ENCODE data around the gene NAP1L1.

DNA sequence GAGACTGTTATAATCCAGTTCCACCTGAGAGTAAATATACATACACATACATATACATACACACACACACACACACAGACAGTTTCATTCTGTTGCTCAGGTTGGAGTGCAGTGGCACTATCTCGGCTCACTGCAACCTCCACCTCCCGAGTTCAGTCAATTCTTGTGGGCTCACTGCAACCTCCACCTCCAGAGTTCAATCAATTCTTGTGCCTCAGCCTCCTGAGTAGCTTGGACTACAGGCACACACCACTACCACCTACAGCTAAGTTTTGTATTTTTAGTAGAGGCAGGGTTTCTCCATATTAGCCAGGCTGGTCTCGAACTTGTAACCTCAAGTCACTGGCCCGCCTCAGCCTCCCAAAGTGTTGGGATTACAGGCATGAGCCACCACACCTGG lies 44.0 kb downstream of the NAP1L1 start:
- TF ChIP-seq, protein P1, sequence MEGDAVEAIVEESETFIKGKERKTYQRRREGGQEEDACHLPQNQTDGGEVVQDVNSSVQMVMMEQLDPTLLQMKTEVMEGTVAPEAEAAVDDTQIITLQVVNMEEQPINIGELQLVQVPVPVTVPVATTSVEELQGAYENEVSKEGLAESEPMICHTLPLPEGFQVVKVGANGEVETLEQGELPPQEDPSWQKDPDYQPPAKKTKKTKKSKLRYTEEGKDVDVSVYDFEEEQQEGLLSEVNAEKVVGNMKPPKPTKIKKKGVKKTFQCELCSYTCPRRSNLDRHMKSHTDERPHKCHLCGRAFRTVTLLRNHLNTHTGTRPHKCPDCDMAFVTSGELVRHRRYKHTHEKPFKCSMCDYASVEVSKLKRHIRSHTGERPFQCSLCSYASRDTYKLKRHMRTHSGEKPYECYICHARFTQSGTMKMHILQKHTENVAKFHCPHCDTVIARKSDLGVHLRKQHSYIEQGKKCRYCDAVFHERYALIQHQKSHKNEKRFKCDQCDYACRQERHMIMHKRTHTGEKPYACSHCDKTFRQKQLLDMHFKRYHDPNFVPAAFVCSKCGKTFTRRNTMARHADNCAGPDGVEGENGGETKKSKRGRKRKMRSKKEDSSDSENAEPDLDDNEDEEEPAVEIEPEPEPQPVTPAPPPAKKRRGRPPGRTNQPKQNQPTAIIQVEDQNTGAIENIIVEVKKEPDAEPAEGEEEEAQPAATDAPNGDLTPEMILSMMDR (IDR thresholded peaks at IDR 0.05), result no peak
- TF ChIP-seq POLR2A (IDR thresholded peaks at IDR 0.05), result no peak

Measured in thyroid gland (tissue), 4 donors.